ENCODE measurements around the gene TMEM201. TPM values are rescaled to one million over a fixed set of nuclear protein-coding genes. Genes with fewer than 3 reads are reported as not detected.
A peak's percentile ranks its signal among the peaks of the same experiment; 100 is the strongest.

Gene TMEM201
- total and polyA plus RNA-seq, 2 of the 4 experiments (the other 2 are of a cell fraction) = 1.3 to 8.7 TPM

GRCh38 chr1:9589719-9590157 lies 1.0 kb downstream of the TMEM201 start:
- H4K8ac ChIP-seq (ENCODE audit: low read depth in 2 of 2, low read length in 2 of 2) = 0 out of 4 replicates have a peak overlapping the region, but pooled peaks of 1 of the 2 experiments have one; percentile 11
- H3K27ac ChIP-seq (ENCODE audit: insufficient read depth, low read length) = peak overlapping the region; percentile 53; the same call in 1 of the 2 replicates
- H2BK20ac ChIP-seq (ENCODE audit: low read depth, low read length) = no peak overlapping the region
- no peak overlapping the region for H3K56ac ChIP-seq (ENCODE audit: extremely low read depth, insufficient read depth, low read length)
- peak overlapping the region; percentile 82 for H3K9ac ChIP-seq (ENCODE audit: low read depth, low read length)
- no peaks in the 10 kb centered on the region for H3K9me3 ChIP-seq (ENCODE audit: control insufficient read depth, insufficient read depth, low read length)
- in situ Hi-C loops (cut with MboI; ENCODE audit: low sequenced_read_pairs) (no loop called here), dilution Hi-C loops (cut with HindIII; ENCODE audit: low sequenced_read_pairs, unreplicated experiment) (no loop called here), intact Hi-C loops (cut with micrococcal nuclease) (loop anchor here (5.0 kb wide), 1 partner anchor 302 kb away; no protein-coding TSS in a partner anchor)
- H3K4me1 ChIP-seq (ENCODE audit: control insufficient read depth, insufficient read depth, low read length) = peaks cover 15% of the 10 kb centered on the region
- H3K14ac ChIP-seq (replicated peaks; ENCODE audit: low read depth, low read length) = peak overlapping the region; percentile 29; the same call in 1 of the 2 replicates
- no peak overlapping the region for H3K18ac ChIP-seq (ENCODE audit: low read depth, low read length)
- H3K9me1 ChIP-seq (ENCODE audit: insufficient read depth, low read length) = peaks cover 21% of the 10 kb centered on the region
- H4K91ac ChIP-seq (ENCODE audit: insufficient read depth, low read depth, low read length) = peak overlapping the region; percentile 27; the same call in 1 of the 2 replicates
- peak overlapping the region; percentile 75 for H2AFZ ChIP-seq (replicated peaks; ENCODE audit: low read length, poor library complexity)
- H2BK120ac ChIP-seq (ENCODE audit: low read depth, low read length) = no peak overlapping the region
- H4K20me1 ChIP-seq (ENCODE audit: insufficient read depth, low read length) = peaks cover 31% of the 10 kb centered on the region
- no TSS peak for BruUV-seq (replicated peaks)
- TF ChIP-seq BHLHE40 (IDR thresholded peaks at IDR 0.05; ENCODE audit: low read depth, low read length) (no peak), RAD21 (IDR thresholded peaks at IDR 0.05; ENCODE audit: low read length) (no peak), MAFK (IDR thresholded peaks at IDR 0.05; ENCODE audit: low read depth, low read length) (no peak), RCOR1 (IDR thresholded peaks at IDR 0.05; ENCODE audit: insufficient replicate concordance, low read length) (no peak), CTCF (conservative IDR thresholded peaks at IDR 0.05; ENCODE audit: low read depth, low read length) (no peak), MXI1 (IDR thresholded peaks at IDR 0.05; ENCODE audit: borderline replicate concordance, low read depth, low read length) (no peak), SMC3 (IDR thresholded peaks at IDR 0.05; ENCODE audit: low read depth, low read length) (no peak), CHD1 (IDR thresholded peaks at IDR 0.05; ENCODE audit: low read depth, low read length) (no peak), RFX5 (IDR thresholded peaks at IDR 0.05; ENCODE audit: low read depth, low read length) (no peak), NFE2L2 (IDR thresholded peaks at IDR 0.05; ENCODE audit: low read depth, low read length) (no peak), ELK1 (IDR thresholded peaks at IDR 0.05; ENCODE audit: borderline replicate concordance, low read depth, low read length) (no peak), FOS (IDR thresholded peaks at IDR 0.05; ENCODE audit: low read depth, low read length) (no peak), MAZ (IDR thresholded peaks at IDR 0.05; ENCODE audit: borderline replicate concordance, low read depth, low read length) (no peak), USF2 (IDR thresholded peaks at IDR 0.05; ENCODE audit: low read depth, low read length) (no peak), CEBPB (IDR thresholded peaks at IDR 0.05; ENCODE audit: low read depth, low read length) (no peak), POLR2A (IDR thresholded peaks at IDR 0.05; ENCODE audit: low read depth, low read length) (no peak)
- no peaks in the 10 kb centered on the region for H3K36me3 ChIP-seq (ENCODE audit: control insufficient read depth, insufficient read depth, low read length)
- H2BK5ac ChIP-seq (ENCODE audit: low read depth, low read length, poor library complexity, severe bottlenecking) = no peak overlapping the region
- H3K79me1 ChIP-seq (ENCODE audit: low read depth in 1 of 2, low read length in 2 of 2) = peaks cover 16 to 55% of the 10 kb centered on the region in 2 experiments
- H3K4me2 ChIP-seq (ENCODE audit: low read depth, low read length) = peak overlapping the region; percentile 85
- H2BK15ac ChIP-seq (ENCODE audit: low read depth, low read length) = no peak overlapping the region
- WGBS, 2 experiments (ENCODE audit: extremely low coverage in 2 of 2, insufficient read length in 1 of 2) = no CpG with 5 or more reads among the region's 6 CpGs
- H3K4me3 ChIP-seq (ENCODE audit: insufficient read depth, low read depth, low read length) = peak overlapping the region; percentile 88
- H4K5ac ChIP-seq (ENCODE audit: low read depth, low read length) = no peak overlapping the region
- H3K27me3 ChIP-seq (ENCODE audit: control insufficient read depth, insufficient read depth, low read length) = no peaks in the 10 kb centered on the region
- peak; percentile 5 for DNase-seq
- peak overlapping the region; percentile 79 for H3K23ac ChIP-seq (ENCODE audit: low read depth, low read length)
- H3K4ac ChIP-seq (ENCODE audit: low read depth, low read length) = 0 out of 2 replicates have a peak overlapping the region, but pooled peaks have one; percentile 6
- ATAC-seq (ENCODE audit: low read depth) = no peak
- H2AK5ac ChIP-seq (ENCODE audit: low read depth, low read length) = peak overlapping the region; percentile 75
- POLR2A ChIA-PET (ENCODE audit: unreplicated experiment) = no interaction called here
- CTCF ChIA-PET = interaction anchor here (0.9 to 1.4 kb wide), 2 partner anchors 24 to 26 kb away, joined by 3 to 5 read pairs; no protein-coding TSS in a partner anchor
- H2AK9ac ChIP-seq (replicated peaks; ENCODE audit: low read depth, low read length, poor library complexity) = peak overlapping the region; percentile 93

Data from IMR-90 (cell line).